CD4-positive, CD25-positive, alpha-beta regulatory T cell (primary cell): Measurements from ENCODE around the gene NSRP1. TPM values are rescaled to one million over a fixed set of nuclear protein-coding genes. Genes with fewer than 3 reads are reported as not detected.

Experiments
- ATAC-seq, 2 donors: fragments of 150-1000 bp; cut with Tn5 transposase; one replicate each; pipeline ENCODE4 v1.10.0; 2021; ENCODE audit warnings: low read depth in 2 of 2, moderate number of reproducible peaks in 2 of 2, moderate library complexity in 1 of 2
- DNase-seq, 3 donors: peaks; one replicate each; pipeline versions ENCODE4 v3.0.0 to v3.0.0-alpha.2; 2012 to 2022; ENCODE audit warnings: mixed read lengths in 1 of 3
- H3K27ac ChIP-seq: one replicate; pipeline ENCODE4 v1.7.0; 2013; ENCODE audit warnings: mild to moderate bottlenecking, low read length; ENCODE audit not compliant: insufficient read depth, poor library complexity, severe bottlenecking
- H3K27me3 ChIP-seq: one replicate; pipeline ENCODE4 v1.7.0; 2013; ENCODE audit warnings: low read length; ENCODE audit not compliant: control insufficient read depth, insufficient read depth
- H3K36me3 ChIP-seq: one replicate; pipeline ENCODE4 v1.7.0; 2013; ENCODE audit warnings: mild to moderate bottlenecking, low read length, moderate library complexity; ENCODE audit not compliant: control insufficient read depth, insufficient read depth
- H3K4me1 ChIP-seq: 2 replicates; pipeline ENCODE4 v1.7.0; 2013; ENCODE audit warnings: mild to moderate bottlenecking, low read length; ENCODE audit not compliant: insufficient read depth, control insufficient read depth, poor library complexity, severe bottlenecking
- H3K4me3 ChIP-seq: one replicate; pipeline ENCODE4 v1.7.0; 2013; ENCODE audit warnings: low read depth, mild to moderate bottlenecking, low read length, moderate library complexity
- H3K9me3 ChIP-seq, 2 experiments: 1 replicate in 1 of 2; 2 replicates in 1 of 2; pipeline ENCODE4 v1.7.0; 2013; ENCODE audit warnings: low read length in 2 of 2, mild to moderate bottlenecking in 1 of 2, moderate library complexity in 1 of 2; ENCODE audit not compliant: control insufficient read depth in 2 of 2
- H3K27ac Mint-ChIP-seq, 3 donors: one replicate each; pipeline ENCODE4 v1.8.0; 2020 to 2022; ENCODE audit warnings: mild to moderate bottlenecking in 3 of 3, mixed read lengths in 3 of 3, moderate library complexity in 2 of 3
- H3K27me3 Mint-ChIP-seq: one replicate; pipeline ENCODE4 v1.8.0; 2022; ENCODE audit warnings: mild to moderate bottlenecking, mixed read lengths
- H3K36me3 Mint-ChIP-seq: one replicate; pipeline ENCODE4 v1.8.0; 2020; ENCODE audit warnings: mixed read lengths
- H3K4me1 Mint-ChIP-seq, 4 donors: one replicate each; pipeline ENCODE4 v1.8.0; 2020 to 2022; ENCODE audit warnings: mixed read lengths in 4 of 4, mild to moderate bottlenecking in 1 of 4
- H3K4me3 Mint-ChIP-seq, 4 donors: one replicate each; pipeline ENCODE4 v1.8.0; 2020 to 2022; ENCODE audit warnings: mild to moderate bottlenecking in 4 of 4, mixed read lengths in 4 of 4, moderate library complexity in 3 of 4
- H3K9me3 Mint-ChIP-seq, 7 donors: one replicate each; pipeline ENCODE4 v1.8.0; 2020 to 2022; ENCODE audit warnings: mixed read lengths in 7 of 7, mild to moderate bottlenecking in 3 of 7, moderate library complexity in 2 of 7
- polyA plus RNA-seq, 4 donors: library from polyadenylated mRNA; unstranded; fragments of 300-500 nt; fragmentation: Illumina TruSeq; gene quantifications; one replicate each; pipeline ENCODE4 v1.2.3, GENCODE V29; 2021
- total RNA-seq: library from RNA; stranded (reverse); gene quantifications from one replicate; pipeline ENCODE4 v1.2.3, GENCODE V29; 2022

The NSRP1 gene
- total and polyA plus RNA-seq, 5 donors from 2014 or later: 16.3 to 31.8 (median 26.4) TPM

DNA sequence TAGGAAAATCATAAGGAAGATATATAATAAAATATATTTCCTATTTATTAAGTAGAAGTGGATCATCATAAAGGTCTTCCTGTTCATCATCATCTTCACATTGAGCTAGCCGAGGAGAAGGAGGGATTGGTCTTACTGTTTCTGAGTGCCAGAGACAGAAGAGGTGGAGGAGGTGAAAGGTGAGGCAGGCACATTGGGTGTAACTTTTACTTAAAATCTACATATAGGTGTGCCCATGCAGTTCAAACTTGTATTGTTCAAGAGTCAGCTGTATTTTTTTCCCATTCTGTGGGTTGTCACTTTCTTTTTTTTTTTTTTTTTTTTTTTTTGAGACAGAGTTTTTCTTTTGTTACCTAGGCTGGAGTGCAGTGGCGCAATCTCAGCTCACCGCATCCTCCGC is 34.9 kb downstream of the NSRP1 start:
- Histone ChIP-seq H3K9me3 (no peaks in the 10 kb centered on the region), H3K27ac (no peak overlapping the region), H3K36me3 (no peaks in the 10 kb centered on the region), H3K4me3 (no peak overlapping the region), H3K4me1 (peaks cover 3% of the 10 kb centered on the region), H3K27me3 (no peaks in the 10 kb centered on the region)
- H3K4me3 Mint-ChIP-seq: no peak overlapping the region
- H3K4me1 Mint-ChIP-seq: peaks cover 18 to 31% (median 24%) of the 10 kb centered on the region in 4 donors
- no peaks in the 10 kb centered on the region for H3K27me3 Mint-ChIP-seq
- no peaks in the 10 kb centered on the region for H3K9me3 Mint-ChIP-seq
- no peak for ATAC-seq
- no peak for DNase-seq
- H3K36me3 Mint-ChIP-seq: peaks cover 10% of the 10 kb centered on the region
- H3K27ac Mint-ChIP-seq: no peak overlapping the region

GRCh38 chr17:30153463-30153862 is 36.8 kb downstream of the NSRP1 start:
- peaks cover 3% of the 10 kb centered on the region for H3K4me1 ChIP-seq
- H3K27me3 Mint-ChIP-seq: no peaks in the 10 kb centered on the region
- H3K4me3 ChIP-seq: no peak overlapping the region
- peaks cover 7% of the 10 kb centered on the region for H3K36me3 ChIP-seq
- no peak overlapping the region for H3K27ac Mint-ChIP-seq
- H3K27me3 ChIP-seq: no peaks in the 10 kb centered on the region
- H3K4me1 Mint-ChIP-seq: peaks cover 28 to 39% (median 34%) of the 10 kb centered on the region in 4 donors
- peaks cover 22% of the 10 kb centered on the region for H3K36me3 Mint-ChIP-seq
- DNase-seq (no peak), ATAC-seq (no peak)
- no peaks in the 10 kb centered on the region for H3K9me3 ChIP-seq
- peak overlapping the region in 1 of 4 donors; percentile 89 for H3K4me3 Mint-ChIP-seq
- no peak overlapping the region for H3K27ac ChIP-seq
- H3K9me3 Mint-ChIP-seq: peaks cover 0 to 3% (median 0%) of the 10 kb centered on the region in 7 donors

DNA sequence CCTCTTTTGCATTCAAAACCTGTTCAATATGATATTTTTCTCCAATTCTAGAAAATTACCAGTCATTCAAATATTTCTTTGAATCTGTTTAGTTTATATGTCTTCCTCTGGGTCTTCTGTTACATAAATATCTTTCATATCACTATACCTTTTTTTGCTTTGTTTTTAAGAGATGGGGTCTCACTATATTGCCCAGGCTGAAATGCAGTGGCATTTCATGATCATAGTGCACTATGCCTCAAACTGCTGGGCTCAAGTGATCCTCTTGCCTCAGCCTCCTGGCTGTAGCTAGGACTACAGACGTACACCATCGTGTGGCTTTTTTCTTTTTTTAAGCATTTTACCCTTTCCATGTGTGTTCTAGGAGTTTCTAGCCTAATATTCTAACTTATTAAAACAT is 38.8 kb downstream of the NSRP1 start:
- ATAC-seq: no peak
- no peaks in the 10 kb centered on the region for H3K27me3 Mint-ChIP-seq
- peaks cover 0 to 7% (median 3%) of the 10 kb centered on the region in 7 donors for H3K9me3 Mint-ChIP-seq
- H3K27ac Mint-ChIP-seq: no peak overlapping the region
- peaks cover 33 to 42% (median 40%) of the 10 kb centered on the region in 4 donors for H3K4me1 Mint-ChIP-seq
- H3K9me3 ChIP-seq: peaks cover 0 to 1% of the 10 kb centered on the region in 2 experiments
- H3K4me3 ChIP-seq: no peak overlapping the region
- H3K4me3 Mint-ChIP-seq: no peak overlapping the region
- H3K27me3 ChIP-seq: no peaks in the 10 kb centered on the region
- DNase-seq: no peak
- H3K36me3 ChIP-seq: peaks cover 14% of the 10 kb centered on the region
- no peaks in the 10 kb centered on the region for H3K4me1 ChIP-seq
- H3K27ac ChIP-seq: no peak overlapping the region
- peaks cover 39% of the 10 kb centered on the region for H3K36me3 Mint-ChIP-seq

DNA sequence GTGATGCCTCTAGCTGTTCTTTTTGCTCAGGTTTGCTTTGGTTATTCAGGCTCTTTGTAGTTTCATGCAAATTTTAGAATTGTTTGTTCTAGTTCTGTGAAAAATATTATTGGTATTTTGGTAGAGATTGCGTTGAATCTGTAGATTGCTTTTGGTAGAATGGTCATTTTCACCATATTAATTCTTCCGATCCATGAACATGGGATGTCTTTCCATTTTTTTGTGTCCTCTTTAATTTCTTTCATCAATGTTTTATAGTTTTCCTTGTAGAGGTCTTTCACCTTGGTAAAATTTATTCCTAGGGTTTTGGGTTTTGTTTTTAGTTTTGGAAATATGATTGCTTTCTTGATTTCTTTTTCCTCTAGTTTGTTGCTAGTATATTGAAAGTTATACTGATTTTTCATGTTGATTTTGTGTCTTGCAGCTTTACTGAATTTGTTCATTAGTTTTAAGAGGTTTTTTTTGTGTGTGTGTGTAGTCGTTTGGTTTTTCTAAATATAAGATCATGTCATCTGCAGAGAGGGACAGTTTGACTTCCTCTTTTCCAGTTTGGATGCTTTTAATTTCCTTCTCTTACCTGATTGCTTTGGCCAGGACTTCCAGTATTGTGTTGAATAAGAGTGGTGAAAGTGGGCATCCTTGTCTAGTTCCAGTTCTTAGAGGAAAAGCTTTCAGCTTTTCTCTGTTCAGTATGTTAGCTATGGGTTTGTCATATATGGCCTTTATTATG is 42.4 kb downstream of the NSRP1 start:
- peak overlapping the region in 2 of 4 donors; percentile 8 to 29 for H3K4me3 Mint-ChIP-seq
- peaks cover 0 to 3% of the 10 kb centered on the region in 2 experiments for H3K9me3 ChIP-seq
- no peaks in the 10 kb centered on the region for H3K4me1 ChIP-seq
- H3K4me1 Mint-ChIP-seq: peaks cover 36 to 50% (median 40%) of the 10 kb centered on the region in 4 donors
- no peak overlapping the region for H3K27ac ChIP-seq
- H3K36me3 ChIP-seq: peaks cover 25% of the 10 kb centered on the region
- H3K4me3 ChIP-seq: no peak overlapping the region
- no peak for DNase-seq
- ATAC-seq: no peak
- H3K27me3 ChIP-seq: no peaks in the 10 kb centered on the region
- peaks cover 0 to 11% (median 3%) of the 10 kb centered on the region in 7 donors for H3K9me3 Mint-ChIP-seq
- no peak overlapping the region for H3K27ac Mint-ChIP-seq
- no peaks in the 10 kb centered on the region for H3K27me3 Mint-ChIP-seq
- H3K36me3 Mint-ChIP-seq: peaks cover 46% of the 10 kb centered on the region

- peaks cover 40 to 57% (median 49%) of the 10 kb centered on the region in 4 donors for H3K4me1 Mint-ChIP-seq
- H3K27me3 ChIP-seq: no peaks in the 10 kb centered on the region
Measured at GRCh38 chr17:30160419-30161172, 44.0 kb downstream of the NSRP1 start.

GRCh38 chr17:30161601-30162000 is 45.0 kb downstream of the NSRP1 start:
- Mint-ChIP-seq H3K9me3 (peaks cover 0 to 11% (median 5%) of the 10 kb centered on the region in 7 donors), H3K4me1 (peaks cover 48 to 60% (median 54%) of the 10 kb centered on the region in 4 donors), H3K36me3 (peaks cover 54% of the 10 kb centered on the region), H3K27me3 (no peaks in the 10 kb centered on the region), H3K27ac (no peak overlapping the region), H3K4me3 (no peak overlapping the region)
- DNase-seq (no peak), ATAC-seq (no peak)
- Histone ChIP-seq H3K4me3 (no peak overlapping the region), H3K4me1 (peaks cover 5% of the 10 kb centered on the region), H3K36me3 (peaks cover 25% of the 10 kb centered on the region), H3K27ac (no peak overlapping the region), H3K27me3 (no peaks in the 10 kb centered on the region), H3K9me3 (peaks cover 0 to 3% of the 10 kb centered on the region in 2 experiments)

More at GRCh38 chr17:30160419-30161172, 44.0 kb downstream of the NSRP1 start:
- peaks cover 0 to 3% of the 10 kb centered on the region in 2 experiments for H3K9me3 ChIP-seq
- Mint-ChIP-seq H3K27me3 (no peaks in the 10 kb centered on the region), H3K9me3 (peaks cover 0 to 11% (median 3%) of the 10 kb centered on the region in 7 donors), H3K4me3 (no peak overlapping the region), H3K27ac (no peak overlapping the region), H3K36me3 (peaks cover 55% of the 10 kb centered on the region)
- H3K4me1 ChIP-seq: no peaks in the 10 kb centered on the region
- DNase-seq (no peak), ATAC-seq (no peak)
- H3K4me3 ChIP-seq: no peak overlapping the region
- H3K27ac ChIP-seq: no peak overlapping the region
- H3K36me3 ChIP-seq: peaks cover 25% of the 10 kb centered on the region

- no peak overlapping the region for H3K4me3 ChIP-seq
- peaks cover 0 to 11% (median 4%) of the 10 kb centered on the region in 7 donors for H3K9me3 Mint-ChIP-seq
- H3K27me3 Mint-ChIP-seq: no peaks in the 10 kb centered on the region
- peaks cover 20% of the 10 kb centered on the region for H3K36me3 ChIP-seq
- H3K4me3 Mint-ChIP-seq: no peak overlapping the region
- peaks cover 35% of the 10 kb centered on the region for H3K36me3 Mint-ChIP-seq
- H3K27ac Mint-ChIP-seq: no peak overlapping the region
- no peaks in the 10 kb centered on the region for H3K27me3 ChIP-seq
- ATAC-seq (no peak), DNase-seq (no peak)
- H3K27ac ChIP-seq: no peak overlapping the region
- H3K9me3 ChIP-seq: peaks cover 0 to 3% of the 10 kb centered on the region in 2 experiments
- peaks cover 28 to 43% (median 39%) of the 10 kb centered on the region in 4 donors for H3K4me1 Mint-ChIP-seq
- H3K4me1 ChIP-seq: peaks cover 5% of the 10 kb centered on the region
Measured at GRCh38 chr17:30164531-30164930, 47.9 kb downstream of the NSRP1 start.
